ENCODE measurements around the gene ACER1.

- TF ChIP-seq CTCF (IDR thresholded peaks at IDR 0.05), result no peak
- TF ChIP-seq POLR2AphosphoS5 (IDR thresholded peaks at IDR 0.05), result no peak
- TF ChIP-seq POLR2A (IDR thresholded peaks at IDR 0.05), result no peak
Observed at GRCh38 chr19:6359568-6360341, 26.3 kb upstream of the ACER1 start.

Data from prostate gland (tissue), 2 donors.